ENCODE measurements around the gene RAB40B.

DNA sequence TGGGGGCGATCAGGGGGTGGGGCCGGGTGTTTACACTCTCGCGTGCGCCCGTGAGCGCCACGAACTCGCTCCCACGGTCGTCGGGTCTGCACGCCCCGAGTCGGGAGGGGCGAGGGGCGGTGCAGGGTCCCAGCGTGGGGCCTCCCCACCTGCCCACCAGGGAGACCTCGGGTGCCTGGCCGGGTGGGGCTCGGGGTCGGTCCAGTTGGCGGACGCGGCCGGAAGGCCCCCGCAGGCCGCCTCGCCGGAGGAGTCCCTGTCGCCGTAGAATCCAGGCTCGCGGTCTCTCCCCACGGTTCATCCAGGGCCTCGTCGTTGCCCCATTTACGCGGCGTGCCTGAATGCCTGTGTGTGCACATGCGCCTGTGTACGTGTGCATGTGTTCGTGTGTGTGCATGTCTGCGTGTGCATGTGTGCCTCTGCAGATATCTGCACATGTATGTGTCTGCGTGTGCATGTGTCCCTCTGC, 510 bp upstream of the RAB40B start:
- TF ChIP-seq, protein P1, sequence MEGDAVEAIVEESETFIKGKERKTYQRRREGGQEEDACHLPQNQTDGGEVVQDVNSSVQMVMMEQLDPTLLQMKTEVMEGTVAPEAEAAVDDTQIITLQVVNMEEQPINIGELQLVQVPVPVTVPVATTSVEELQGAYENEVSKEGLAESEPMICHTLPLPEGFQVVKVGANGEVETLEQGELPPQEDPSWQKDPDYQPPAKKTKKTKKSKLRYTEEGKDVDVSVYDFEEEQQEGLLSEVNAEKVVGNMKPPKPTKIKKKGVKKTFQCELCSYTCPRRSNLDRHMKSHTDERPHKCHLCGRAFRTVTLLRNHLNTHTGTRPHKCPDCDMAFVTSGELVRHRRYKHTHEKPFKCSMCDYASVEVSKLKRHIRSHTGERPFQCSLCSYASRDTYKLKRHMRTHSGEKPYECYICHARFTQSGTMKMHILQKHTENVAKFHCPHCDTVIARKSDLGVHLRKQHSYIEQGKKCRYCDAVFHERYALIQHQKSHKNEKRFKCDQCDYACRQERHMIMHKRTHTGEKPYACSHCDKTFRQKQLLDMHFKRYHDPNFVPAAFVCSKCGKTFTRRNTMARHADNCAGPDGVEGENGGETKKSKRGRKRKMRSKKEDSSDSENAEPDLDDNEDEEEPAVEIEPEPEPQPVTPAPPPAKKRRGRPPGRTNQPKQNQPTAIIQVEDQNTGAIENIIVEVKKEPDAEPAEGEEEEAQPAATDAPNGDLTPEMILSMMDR (IDR thresholded peaks at IDR 0.05; ENCODE audit: poor library complexity), result no peak
- TF ChIP-seq EZH2 (IDR thresholded peaks at IDR 0.05; ENCODE audit: borderline replicate concordance), result no peak
- TF ChIP-seq EZH2phosphoT487 (IDR thresholded peaks at IDR 0.05; ENCODE audit: low read depth, severe bottlenecking, unreplicated experiment), result no peak

All from hepatocyte (in vitro differentiated cells).